Ectodermal cell (in vitro differentiated cells): Measurements from ENCODE around the gene SF3B4. TPM values are rescaled to one million over a fixed set of nuclear protein-coding genes. Genes with fewer than 3 reads are reported as not detected.

Experiments
- H3K27ac ChIP-seq: 2 replicates; pipeline ENCODE4 v1.7.0; 2013; ENCODE audit warnings: mild to moderate bottlenecking, low read depth, low read length; ENCODE audit not compliant: insufficient read depth, poor library complexity, severe bottlenecking
- H3K27me3 ChIP-seq: 2 replicates; pipeline ENCODE4 v1.7.0; 2013; ENCODE audit warnings: mild to moderate bottlenecking, low read length; ENCODE audit not compliant: insufficient read depth, control insufficient read depth, poor library complexity, severe bottlenecking
- H3K36me3 ChIP-seq: one replicate; pipeline ENCODE4 v1.7.0; 2013; ENCODE audit warnings: low read length; ENCODE audit not compliant: control insufficient read depth, insufficient read depth
- H3K4me1 ChIP-seq: one replicate; pipeline ENCODE4 v1.7.0; 2013; ENCODE audit warnings: low read length; ENCODE audit not compliant: control insufficient read depth, insufficient read depth
- H3K4me3 ChIP-seq: 2 replicates; pipeline ENCODE4 v1.7.0; 2013; ENCODE audit warnings: low read depth, low read length, control low read depth; ENCODE audit not compliant: insufficient read depth
- H3K9me3 ChIP-seq: 2 replicates; pipeline ENCODE4 v1.7.0; 2013; ENCODE audit warnings: mild to moderate bottlenecking, low read length, moderate library complexity; ENCODE audit not compliant: control insufficient read depth
- WGBS, 2 experiments: methylation state at CpG; one replicate each; pipeline ENCODE4 v1.1.7; 2013; ENCODE audit warnings: missing lambda C conversion rate in 2 of 2; 5-methylcytosine and 5-hydroxymethylcytosine counted together
- polyA plus RNA-seq, 4 experiments: library from polyadenylated mRNA; stranded (reverse); fragments of 50-300 nt; gene quantifications; one replicate each; pipeline ENCODE4 v1.2.3, GENCODE V29; 2013

Gene SF3B4, protein sequence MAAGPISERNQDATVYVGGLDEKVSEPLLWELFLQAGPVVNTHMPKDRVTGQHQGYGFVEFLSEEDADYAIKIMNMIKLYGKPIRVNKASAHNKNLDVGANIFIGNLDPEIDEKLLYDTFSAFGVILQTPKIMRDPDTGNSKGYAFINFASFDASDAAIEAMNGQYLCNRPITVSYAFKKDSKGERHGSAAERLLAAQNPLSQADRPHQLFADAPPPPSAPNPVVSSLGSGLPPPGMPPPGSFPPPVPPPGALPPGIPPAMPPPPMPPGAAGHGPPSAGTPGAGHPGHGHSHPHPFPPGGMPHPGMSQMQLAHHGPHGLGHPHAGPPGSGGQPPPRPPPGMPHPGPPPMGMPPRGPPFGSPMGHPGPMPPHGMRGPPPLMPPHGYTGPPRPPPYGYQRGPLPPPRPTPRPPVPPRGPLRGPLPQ
- 87.3 TPM for polyA plus RNA-seq (2013, experiment 1 of 4)
- 91.5 TPM for polyA plus RNA-seq (2013, experiment 2 of 4)
- polyA plus RNA-seq (2013, experiment 3 of 4), result 68.7 TPM
- 71.4 TPM for polyA plus RNA-seq (2013, experiment 4 of 4)

DNA sequence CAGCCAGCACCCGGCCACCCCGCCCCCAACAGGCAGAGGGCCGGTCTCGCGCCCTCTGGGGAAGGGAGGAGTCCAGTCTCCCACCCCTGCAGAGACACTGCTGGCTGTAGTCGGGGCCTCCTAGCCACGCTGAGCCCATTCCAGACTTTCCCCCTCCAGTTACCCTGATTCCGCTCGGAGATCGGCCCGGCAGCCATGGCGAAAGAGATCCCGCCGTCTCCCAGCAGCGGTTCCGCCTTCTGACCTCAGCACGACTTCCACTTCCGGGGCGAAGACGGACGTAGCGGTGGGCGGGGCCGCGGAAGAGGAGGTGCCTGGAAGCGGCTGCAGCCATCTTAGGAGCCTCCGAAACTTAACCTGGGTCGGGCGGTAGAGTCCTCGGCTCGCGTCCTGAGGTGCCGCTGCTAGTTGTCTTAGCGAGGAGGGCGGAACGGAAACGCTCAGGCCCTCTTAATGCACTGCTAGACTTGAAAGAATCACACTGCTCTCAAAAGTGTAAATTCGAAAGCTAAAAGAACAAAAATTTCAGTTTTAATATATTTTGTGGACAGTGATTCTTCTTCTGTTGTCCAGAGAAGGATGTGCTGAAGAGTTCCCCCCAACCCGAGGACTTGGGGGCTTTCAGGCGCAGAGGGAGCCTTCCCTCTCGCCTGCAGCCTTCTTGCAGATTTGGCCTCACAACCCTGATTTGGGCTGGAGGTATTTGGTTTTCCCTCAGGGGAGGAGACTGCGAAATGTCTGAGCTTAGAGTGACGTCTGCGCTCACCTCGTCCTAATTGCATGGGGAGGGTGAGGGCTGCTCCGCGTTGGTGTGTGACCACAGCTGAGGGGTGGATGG, at the start of gene SF3B4:
Gene SF3B4 (minus strand): TSS at position 241 of the 838 bp plus-strand sequence. CDS start 44 bp downstream, at position 197.
- H3K4me3 ChIP-seq, result peak within 1 kb of the TSS; percentile 80
- 0 to 1% methylated on average over 47 of the region's 47 CpGs for WGBS, 2 experiments
- H3K27ac ChIP-seq, result peak within 1 kb of the TSS; percentile 86
- peaks cover 36% of the 10 kb centered on the region for H3K36me3 ChIP-seq
- H3K9me3 ChIP-seq, result no peaks in the 10 kb centered on the region
- no peaks in the 10 kb centered on the region for H3K27me3 ChIP-seq
- H3K4me1 ChIP-seq, result peaks cover 15% of the 10 kb centered on the region

DNA sequence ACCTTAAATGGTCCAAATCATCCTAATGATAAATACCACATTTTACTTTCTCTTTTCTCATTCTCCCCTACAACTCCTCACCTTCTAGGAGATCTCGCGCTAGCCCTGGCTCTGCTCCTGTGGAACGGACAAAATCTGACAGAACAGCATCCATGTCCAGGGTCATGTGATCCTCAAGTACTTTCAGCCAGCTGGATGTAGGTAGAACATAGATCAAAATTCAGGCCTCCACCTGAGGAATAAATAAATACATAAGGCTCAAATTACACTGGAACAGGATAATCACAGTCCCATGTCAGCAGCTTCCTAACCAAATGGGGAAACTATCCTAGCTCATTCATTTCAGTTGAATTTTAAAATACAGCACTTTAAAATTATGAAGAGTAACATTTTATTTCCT, 49.7 kb upstream of the SF3B4 start:
- Histone ChIP-seq H3K27ac (no peak overlapping the region), H3K36me3 (peaks cover 12% of the 10 kb centered on the region)

DNA sequence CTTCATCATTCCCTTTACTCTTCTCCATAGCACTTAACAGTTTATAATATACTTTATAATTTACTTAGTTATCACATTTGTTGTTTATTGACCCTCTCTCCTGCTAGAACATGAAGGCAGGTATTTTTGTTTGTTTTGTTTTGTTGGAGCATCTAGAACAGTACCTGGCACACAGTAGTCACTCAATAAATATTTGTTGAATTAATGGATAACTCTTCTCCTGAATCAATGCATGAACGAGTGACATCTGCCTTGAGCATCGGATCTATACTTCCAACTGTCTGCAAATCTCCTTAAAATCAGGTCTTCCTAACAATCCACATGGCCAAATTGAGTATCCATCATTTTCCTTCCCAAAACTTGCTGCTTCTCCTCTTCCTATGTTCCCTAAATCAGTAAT, 44.9 kb upstream of the SF3B4 start:
- H3K27ac ChIP-seq, result no peak overlapping the region
- H3K36me3 ChIP-seq, result peaks cover 18% of the 10 kb centered on the region
- no peaks in the 10 kb centered on the region for H3K9me3 ChIP-seq
- no peaks in the 10 kb centered on the region for H3K27me3 ChIP-seq
- 89 to 95% methylated on average over 2 of the region's 2 CpGs for WGBS, 2 experiments
- no peak overlapping the region for H3K4me3 ChIP-seq
- no peaks in the 10 kb centered on the region for H3K4me1 ChIP-seq

More for the DNA sequence above, 49.7 kb upstream of the SF3B4 start:
- Histone ChIP-seq H3K27me3 (no peaks in the 10 kb centered on the region), H3K9me3 (no peaks in the 10 kb centered on the region), H3K4me3 (no peak overlapping the region), H3K4me1 (no peaks in the 10 kb centered on the region)
- 98 to 100% methylated on average over 3 of the region's 3 CpGs for WGBS, 2 experiments

DNA sequence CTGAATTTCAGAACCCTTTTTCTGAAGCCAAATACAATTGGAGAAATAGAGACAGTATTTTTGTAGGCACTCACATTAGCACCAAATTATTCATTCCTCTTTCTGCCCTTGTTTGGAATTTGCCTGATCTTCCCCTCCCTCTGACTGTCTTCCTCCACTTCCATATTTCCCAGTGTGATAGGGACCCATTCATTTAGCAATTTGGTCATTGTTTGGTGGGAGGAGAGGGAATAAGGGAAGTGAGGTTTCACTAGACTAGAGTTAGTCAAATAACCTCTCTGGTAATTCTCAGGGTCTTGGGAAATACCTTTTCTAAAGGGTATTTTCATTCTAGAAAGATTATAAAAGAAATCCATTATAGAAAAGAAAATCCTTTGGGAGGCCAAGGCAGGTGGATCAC, 40.0 kb upstream of the SF3B4 start:
- H3K4me1 ChIP-seq, result no peaks in the 10 kb centered on the region
- no peaks in the 10 kb centered on the region for H3K27me3 ChIP-seq
- no peak overlapping the region for H3K27ac ChIP-seq
- H3K9me3 ChIP-seq, result no peaks in the 10 kb centered on the region
- H3K4me3 ChIP-seq, result no peak overlapping the region
- H3K36me3 ChIP-seq, result peaks cover 25% of the 10 kb centered on the region

DNA sequence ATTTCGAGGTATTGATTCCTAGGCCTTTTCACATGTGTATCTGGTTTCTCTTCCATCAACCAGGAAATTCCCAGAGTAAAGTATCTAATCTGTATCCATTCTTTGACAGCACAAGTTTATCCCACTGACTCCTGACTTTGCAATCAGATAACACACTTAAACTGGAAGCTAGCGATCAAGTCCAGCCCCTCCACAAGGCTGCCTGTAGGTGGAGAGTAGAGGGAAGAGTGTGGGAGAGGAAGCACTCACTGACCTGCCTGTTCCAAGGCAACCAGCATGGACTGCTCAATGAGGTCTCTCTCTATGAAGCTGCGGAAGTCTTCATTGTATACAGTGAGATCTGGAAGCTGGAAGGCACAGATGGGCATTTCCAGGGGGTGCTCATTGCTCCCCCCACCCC, 39.4 kb upstream of the SF3B4 start:
- Histone ChIP-seq H3K4me3 (no peak overlapping the region), H3K27ac (no peak overlapping the region), H3K36me3 (peaks cover 25% of the 10 kb centered on the region), H3K27me3 (no peaks in the 10 kb centered on the region), H3K4me1 (no peaks in the 10 kb centered on the region), H3K9me3 (no peaks in the 10 kb centered on the region)
- WGBS, 2 experiments, result 94 to 95% methylated on average over 3 of the region's 3 CpGs

DNA sequence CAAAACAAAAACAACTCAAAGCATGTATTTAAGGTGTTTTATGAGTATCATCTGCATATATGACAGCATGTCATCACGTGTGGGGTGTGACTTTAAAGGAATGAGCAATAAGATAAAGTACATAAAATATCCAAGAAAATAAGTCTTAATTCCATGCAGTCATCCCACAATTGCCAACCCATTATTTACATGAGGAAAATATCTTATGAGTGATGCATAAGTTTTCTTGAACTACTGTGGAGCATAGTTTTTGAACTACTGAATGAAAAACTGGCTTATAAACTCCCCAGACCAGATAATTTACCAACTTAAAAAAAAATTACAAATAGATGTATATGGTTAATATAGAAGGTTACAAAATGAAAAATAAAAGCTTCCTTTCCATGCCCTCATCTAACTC, 38.8 kb upstream of the SF3B4 start:
- peaks cover 25% of the 10 kb centered on the region for H3K36me3 ChIP-seq
- H3K27me3 ChIP-seq, result no peaks in the 10 kb centered on the region
- H3K27ac ChIP-seq, result no peak overlapping the region
- no peaks in the 10 kb centered on the region for H3K9me3 ChIP-seq
- H3K4me1 ChIP-seq, result no peaks in the 10 kb centered on the region
- H3K4me3 ChIP-seq, result no peak overlapping the region
- no CpG with 5 or more reads among the region's 1 CpG for WGBS, 2 experiments

DNA sequence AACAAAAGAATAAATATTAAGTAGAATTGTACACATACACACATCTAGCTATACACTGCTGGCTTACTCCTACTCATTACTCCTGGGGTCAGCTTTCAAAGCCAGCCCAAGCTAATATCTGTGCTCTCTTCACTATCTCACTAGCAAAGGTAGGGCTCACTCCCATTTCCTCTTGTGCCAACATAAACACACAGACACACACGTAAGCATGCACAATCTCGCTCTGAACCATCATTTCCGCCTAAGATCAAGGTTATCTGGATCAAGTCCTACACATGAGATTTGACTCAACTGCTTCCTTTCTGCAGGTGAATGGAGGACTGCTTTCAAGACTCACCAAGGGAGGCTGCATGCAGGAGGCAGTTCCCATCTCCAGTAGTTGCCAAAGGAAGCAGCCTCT, 37.8 kb upstream of the SF3B4 start:
- Histone ChIP-seq H3K27me3 (no peaks in the 10 kb centered on the region), H3K4me3 (no peak overlapping the region), H3K27ac (no peak overlapping the region), H3K36me3 (peaks cover 24% of the 10 kb centered on the region), H3K9me3 (no peaks in the 10 kb centered on the region), H3K4me1 (no peaks in the 10 kb centered on the region)
- WGBS, 2 experiments, result 95 to 97% methylated on average over 3 of the region's 3 CpGs

DNA sequence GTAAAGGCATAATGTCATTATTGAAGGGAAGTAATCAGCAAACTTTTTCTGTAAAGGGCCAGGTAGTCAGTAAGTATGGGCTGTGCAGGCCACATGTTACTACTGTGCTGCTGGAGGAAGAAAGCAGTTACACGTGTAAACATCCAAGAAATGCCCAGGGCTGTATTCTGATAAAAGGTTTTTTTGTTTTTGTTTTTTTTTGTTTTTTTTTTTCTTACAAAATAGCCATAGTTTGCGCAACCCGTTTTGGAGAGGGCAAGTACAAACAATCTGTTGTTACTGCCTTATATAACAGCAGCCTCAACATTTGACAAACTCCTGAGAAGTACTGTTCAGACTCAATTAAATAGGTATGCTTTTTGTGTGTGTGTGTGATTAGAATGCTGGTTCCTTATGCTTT, 35.8 kb upstream of the SF3B4 start:
- Histone ChIP-seq H3K27me3 (no peaks in the 10 kb centered on the region), H3K36me3 (peaks cover 40% of the 10 kb centered on the region), H3K27ac (no peak overlapping the region), H3K4me3 (no peak overlapping the region), H3K4me1 (no peaks in the 10 kb centered on the region), H3K9me3 (no peaks in the 10 kb centered on the region)
- WGBS, 2 experiments, result 92% methylated on average over 2 to 3 of the region's 3 CpGs

DNA sequence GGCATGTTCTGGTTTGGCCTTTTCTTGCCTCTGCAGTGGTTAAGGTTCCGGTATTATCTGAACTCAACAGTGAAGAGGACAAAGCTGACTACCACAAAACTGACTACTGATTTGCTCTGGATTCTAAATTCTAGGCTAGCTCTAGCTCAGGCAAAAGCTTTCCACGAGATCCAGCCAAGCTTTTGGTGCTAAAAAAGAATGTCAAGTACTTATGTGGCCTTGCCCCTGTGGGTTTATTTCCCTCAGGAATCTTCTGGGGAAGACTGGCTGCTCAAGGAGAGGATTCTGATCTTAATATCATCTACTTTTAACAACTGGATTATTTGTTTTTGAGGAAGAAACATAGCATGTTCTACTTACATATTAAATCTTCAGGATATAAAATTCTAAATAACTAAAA, 35.1 kb upstream of the SF3B4 start:
- H3K4me3 ChIP-seq, result no peak overlapping the region
- H3K36me3 ChIP-seq, result peaks cover 46% of the 10 kb centered on the region
- WGBS, 2 experiments, result 91 to 97% methylated on average over 2 of the region's 2 CpGs
- no peaks in the 10 kb centered on the region for H3K9me3 ChIP-seq
- H3K4me1 ChIP-seq, result no peaks in the 10 kb centered on the region
- H3K27me3 ChIP-seq, result no peaks in the 10 kb centered on the region
- H3K27ac ChIP-seq, result no peak overlapping the region

DNA sequence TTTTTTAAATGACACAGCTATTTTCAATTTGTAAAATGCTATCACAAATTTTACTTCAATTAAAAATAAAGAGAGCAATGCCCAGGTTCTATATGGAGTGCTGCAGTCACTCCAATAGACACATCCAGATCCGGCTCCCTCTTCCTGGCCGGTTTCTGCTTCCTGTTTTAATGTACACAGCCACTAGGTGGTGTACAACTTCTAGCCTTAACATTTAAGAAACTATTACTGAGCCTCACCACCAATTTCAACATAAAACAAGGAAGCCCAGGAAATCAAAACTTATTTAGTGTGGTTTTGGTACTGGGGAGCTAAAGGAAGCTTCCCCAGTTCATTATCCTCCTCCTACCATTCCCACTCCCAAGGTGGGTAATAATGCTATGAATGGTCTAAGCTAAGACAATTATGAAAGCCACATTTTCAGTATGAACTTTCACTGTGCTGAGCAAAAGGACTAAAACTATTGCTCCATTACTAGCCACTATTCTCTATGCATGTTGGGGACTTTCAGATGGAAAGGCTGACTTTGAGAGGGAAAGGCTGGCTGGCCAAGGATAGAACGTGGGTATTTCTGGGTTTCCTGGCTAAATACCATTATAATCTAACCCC, 34.5 kb upstream of the SF3B4 start:
- peaks cover 51% of the 10 kb centered on the region for H3K36me3 ChIP-seq
- H3K9me3 ChIP-seq, result no peaks in the 10 kb centered on the region
- no peak overlapping the region for H3K27ac ChIP-seq
- H3K27me3 ChIP-seq, result no peaks in the 10 kb centered on the region
- H3K4me1 ChIP-seq, result no peaks in the 10 kb centered on the region
- H3K4me3 ChIP-seq, result no peak overlapping the region
- 51 to 66% methylated on average over 2 to 3 of the region's 3 CpGs for WGBS, 2 experiments
